BE2C (cell line): ENCODE measurements around the gene MGAT5.

ENCODE experiments used
- DNase-seq: peaks from one replicate; pipeline ENCODE4 v3.0.0-alpha.2; 2020
- H3K27me3 ChIP-seq: fragments of 250-450 bp; sonication (Bioruptor Pico); 2 replicates; pipeline ENCODE4 v1.5.1; 2020; ENCODE audit warnings: mild to moderate bottlenecking
- H3K36me3 ChIP-seq: fragments of 250-450 bp; sonication (Bioruptor Pico); 2 replicates; pipeline ENCODE4 v1.5.1; 2020; ENCODE audit warnings: mild to moderate bottlenecking
- H3K4me1 ChIP-seq: fragments of 250-450 bp; sonication (Bioruptor Pico); 2 replicates; pipeline ENCODE4 v1.5.1; 2020
- H3K4me3 ChIP-seq: 2 replicates; pipeline ENCODE4 v1.5.1; 2011; ENCODE audit warnings: low read depth, low read length
- H3K9me3 ChIP-seq: fragments of 250-450 bp; sonication (Bioruptor Pico); 2 replicates; pipeline ENCODE4 v1.5.1; 2020
- TF ChIP-seq, protein P1 (sequence below): IDR thresholded peaks from 2 replicates; pipeline ENCODE4 v1.5.1; 2012; ENCODE audit warnings: mild to moderate bottlenecking, low read depth, low read length

Gene MGAT5

DNA sequence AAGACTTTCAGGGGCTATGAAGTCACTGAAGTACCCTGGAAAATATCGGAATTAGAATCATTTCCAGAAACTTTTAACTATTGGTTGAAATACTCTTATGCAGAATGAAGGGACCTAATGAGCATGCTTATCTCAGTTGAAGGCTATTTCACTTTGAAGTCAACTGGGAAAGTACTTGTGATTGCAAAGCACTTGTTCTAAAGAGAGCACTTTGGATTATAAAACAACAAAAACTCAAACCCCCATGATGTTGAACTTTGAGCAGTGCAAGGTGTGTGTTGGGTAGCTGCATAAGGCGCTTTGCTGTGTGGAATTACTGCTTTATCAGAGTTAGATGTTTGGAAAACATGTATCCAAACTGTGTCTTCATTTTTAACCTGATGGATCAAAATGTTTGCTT, 12.0 kb upstream of the MGAT5 start:
- TF ChIP-seq, protein P1, sequence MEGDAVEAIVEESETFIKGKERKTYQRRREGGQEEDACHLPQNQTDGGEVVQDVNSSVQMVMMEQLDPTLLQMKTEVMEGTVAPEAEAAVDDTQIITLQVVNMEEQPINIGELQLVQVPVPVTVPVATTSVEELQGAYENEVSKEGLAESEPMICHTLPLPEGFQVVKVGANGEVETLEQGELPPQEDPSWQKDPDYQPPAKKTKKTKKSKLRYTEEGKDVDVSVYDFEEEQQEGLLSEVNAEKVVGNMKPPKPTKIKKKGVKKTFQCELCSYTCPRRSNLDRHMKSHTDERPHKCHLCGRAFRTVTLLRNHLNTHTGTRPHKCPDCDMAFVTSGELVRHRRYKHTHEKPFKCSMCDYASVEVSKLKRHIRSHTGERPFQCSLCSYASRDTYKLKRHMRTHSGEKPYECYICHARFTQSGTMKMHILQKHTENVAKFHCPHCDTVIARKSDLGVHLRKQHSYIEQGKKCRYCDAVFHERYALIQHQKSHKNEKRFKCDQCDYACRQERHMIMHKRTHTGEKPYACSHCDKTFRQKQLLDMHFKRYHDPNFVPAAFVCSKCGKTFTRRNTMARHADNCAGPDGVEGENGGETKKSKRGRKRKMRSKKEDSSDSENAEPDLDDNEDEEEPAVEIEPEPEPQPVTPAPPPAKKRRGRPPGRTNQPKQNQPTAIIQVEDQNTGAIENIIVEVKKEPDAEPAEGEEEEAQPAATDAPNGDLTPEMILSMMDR: no peak
- Histone ChIP-seq H3K4me1 (peaks cover 12% of the 10 kb centered on the region), H3K36me3 (no peaks in the 10 kb centered on the region), H3K4me3 (no peak overlapping the region), H3K9me3 (no peaks in the 10 kb centered on the region), H3K27me3 (no peaks in the 10 kb centered on the region)
- DNase-seq: no peak

DNA sequence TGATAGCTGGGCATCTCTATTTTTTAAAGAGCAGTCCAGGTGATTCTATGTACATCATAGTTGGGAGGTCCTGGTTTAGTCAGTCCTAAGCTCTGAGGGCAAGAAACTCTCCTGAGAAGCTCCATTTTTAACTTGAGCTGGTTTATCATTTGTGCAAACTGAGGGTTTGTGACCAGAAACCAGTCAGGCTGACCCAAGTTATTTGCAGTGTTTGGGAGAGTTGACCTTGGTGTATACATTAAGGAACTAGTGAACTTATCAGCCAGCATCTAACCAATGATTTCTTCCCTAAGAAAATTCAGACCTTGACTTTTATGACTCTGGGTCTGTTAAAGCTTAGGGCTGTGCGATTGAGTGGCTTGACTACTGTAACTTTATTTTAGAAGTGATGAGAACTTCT, 10.6 kb upstream of the MGAT5 start:
- Histone ChIP-seq H3K4me1 (peaks cover 12% of the 10 kb centered on the region), H3K27me3 (no peaks in the 10 kb centered on the region), H3K4me3 (no peak overlapping the region), H3K9me3 (no peaks in the 10 kb centered on the region), H3K36me3 (no peaks in the 10 kb centered on the region)
- TF ChIP-seq, protein P1: no peak
- no peak for DNase-seq

DNA sequence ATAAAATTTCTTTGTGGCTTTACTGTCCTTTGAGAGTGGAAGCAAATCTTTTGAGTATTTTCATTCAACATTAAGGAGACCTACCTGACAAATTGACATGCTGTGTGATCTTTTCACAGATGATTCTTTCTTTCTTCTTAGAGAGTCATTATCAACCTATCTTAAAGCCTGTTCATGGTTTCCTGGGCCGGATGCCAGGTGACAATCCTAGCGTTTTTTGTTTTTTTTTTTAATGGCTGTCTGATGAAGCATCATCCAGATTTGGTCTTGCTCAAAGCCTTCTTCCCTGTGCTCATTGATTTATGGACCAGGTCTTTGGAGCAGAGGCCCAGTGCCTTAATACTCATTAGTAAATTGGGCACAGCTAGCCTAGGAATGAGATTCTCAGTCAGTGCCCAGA, 9.8 kb upstream of the MGAT5 start:
- DNase-seq: no peak
- TF ChIP-seq, protein P1: no peak
- Histone ChIP-seq H3K36me3 (no peaks in the 10 kb centered on the region), H3K9me3 (no peaks in the 10 kb centered on the region), H3K27me3 (no peaks in the 10 kb centered on the region), H3K4me3 (no peak overlapping the region), H3K4me1 (peaks cover 12% of the 10 kb centered on the region)

DNA sequence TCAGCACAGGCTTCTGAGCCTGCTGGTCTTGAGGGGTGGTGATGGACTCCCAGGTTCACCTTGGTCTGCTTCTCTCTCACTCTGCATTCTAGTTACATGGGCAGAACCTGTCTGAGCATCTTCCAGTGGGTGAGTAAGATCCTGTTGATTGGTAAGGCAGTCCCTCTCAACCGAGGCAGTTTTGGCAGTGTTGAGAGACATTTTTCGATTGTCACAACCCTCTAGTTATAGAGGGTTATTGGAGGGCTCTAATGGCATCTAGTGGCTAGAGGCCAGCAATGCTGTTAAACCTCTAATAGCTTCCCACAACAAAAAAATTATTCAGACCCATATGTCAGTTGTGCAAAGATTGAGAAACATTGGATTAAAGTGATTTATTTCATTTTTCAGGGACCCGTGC, 9.3 kb upstream of the MGAT5 start:
- TF ChIP-seq, protein P1: no peak
- Histone ChIP-seq H3K27me3 (no peaks in the 10 kb centered on the region), H3K36me3 (no peaks in the 10 kb centered on the region), H3K4me3 (no peak overlapping the region), H3K4me1 (peaks cover 12% of the 10 kb centered on the region), H3K9me3 (no peaks in the 10 kb centered on the region)
- no peak for DNase-seq

DNA sequence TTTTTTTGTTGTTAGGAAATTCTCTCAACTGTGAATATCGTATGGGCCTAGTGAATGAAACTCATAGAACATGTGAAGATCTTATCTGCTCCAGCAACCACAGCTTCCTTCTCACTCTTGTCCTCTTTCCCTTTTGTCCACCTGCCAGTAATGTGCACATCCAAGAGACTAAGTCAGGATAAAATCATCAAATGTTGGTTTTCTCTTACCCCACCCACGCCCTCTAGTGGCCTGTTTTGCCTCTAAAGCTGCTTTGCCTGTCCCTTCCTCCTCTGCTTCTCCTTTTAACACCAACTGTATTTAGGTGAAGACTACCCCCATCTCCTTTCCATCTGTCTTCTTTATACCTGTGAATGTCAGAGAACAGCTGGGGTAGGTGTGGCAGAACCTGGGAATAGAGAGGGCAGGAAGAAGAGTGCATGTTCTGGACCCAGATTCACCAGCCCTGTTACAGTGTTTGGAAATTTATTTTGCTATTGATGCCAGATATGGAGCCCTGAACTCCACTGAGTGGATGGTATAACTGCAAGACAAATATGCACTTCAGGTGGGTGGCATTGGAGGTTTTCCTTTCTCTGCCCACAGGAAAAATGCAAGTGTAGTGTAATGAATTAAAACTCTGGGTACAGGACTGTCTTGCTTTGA, 8.4 kb upstream of the MGAT5 start:
- Histone ChIP-seq H3K4me1 (peaks cover 12% of the 10 kb centered on the region), H3K9me3 (no peaks in the 10 kb centered on the region), H3K27me3 (no peaks in the 10 kb centered on the region), H3K4me3 (no peak overlapping the region), H3K36me3 (no peaks in the 10 kb centered on the region)
- peak; percentile 72 for DNase-seq
- TF ChIP-seq, protein P1: peak; percentile 74

DNA sequence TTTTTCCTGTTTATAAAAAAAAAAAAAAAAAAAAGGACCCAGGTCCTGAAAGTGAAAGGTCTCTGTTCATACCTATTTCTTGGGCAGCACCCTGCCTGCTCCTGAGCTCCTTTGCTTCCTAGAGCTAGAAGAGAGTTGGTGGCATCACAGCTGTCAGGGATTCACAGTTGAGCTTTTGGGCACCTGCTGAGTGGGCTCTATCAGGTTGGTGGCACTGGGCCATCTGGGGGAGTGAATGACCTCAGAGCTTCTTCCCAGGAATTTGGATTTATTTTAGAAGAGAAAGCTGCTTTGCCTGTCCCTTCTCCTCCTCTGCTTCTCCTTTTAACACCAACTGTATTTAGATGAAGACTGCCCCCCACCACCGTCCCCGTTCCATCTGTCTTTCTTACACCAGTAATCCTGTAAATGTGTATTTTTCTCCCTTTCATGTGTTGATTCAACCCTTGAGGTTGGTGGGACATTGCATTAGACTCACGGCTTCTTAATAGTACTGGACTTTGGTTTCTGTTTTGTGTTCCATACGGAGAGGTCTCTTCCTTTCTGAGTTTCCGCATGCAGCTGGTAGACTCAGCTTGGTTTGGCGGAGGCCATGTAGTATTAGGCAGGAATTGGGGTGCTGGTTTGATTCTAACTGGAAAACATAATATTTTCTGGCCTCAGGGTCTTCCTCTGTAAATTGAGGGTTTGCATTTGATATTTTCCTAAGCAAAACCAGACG, 7.6 kb upstream of the MGAT5 start:
- no peaks in the 10 kb centered on the region for H3K27me3 ChIP-seq
- H3K4me1 ChIP-seq: peaks cover 12% of the 10 kb centered on the region
- no peak overlapping the region for H3K4me3 ChIP-seq
- DNase-seq: no peak
- no peaks in the 10 kb centered on the region for H3K9me3 ChIP-seq
- no peaks in the 10 kb centered on the region for H3K36me3 ChIP-seq
- TF ChIP-seq, protein P1: no peak
